Heart left ventricle (tissue), 13 donors: ENCODE results near the gene NLRC4.

Experiments
- POLR2A ChIP-seq, 2 donors: fragments of 450-650 bp; IDR thresholded peaks; one replicate each; pipeline ENCODE4 v1.6.1; 2017; ENCODE audit warnings: antibody characterized with exemption in 2 of 2, mild to moderate bottlenecking in 2 of 2, moderate library complexity in 2 of 2
- TF ChIP-seq, protein P1 (sequence below), 12 donors: fragments of 200-600 bp; sonication (generic) in 4 of 12; IDR thresholded peaks; one replicate each; pipeline versions ENCODE4 v1.5.0 to v1.8.0; 2018 to 2022; ENCODE audit warnings: antibody characterized with exemption in 12 of 12, mild to moderate bottlenecking in 5 of 12
- donor health status: ischemic (EF 13 %, LVEDD 7.1; RV severe dilation, severe dysfunction).
- donor health status: DM: no; HTN: yes; CAD: no.
- donor health status: DM: no; HTN: no; CAD: no.
- donor health status: ischemic (EF 25% LVEDD 6.9; RV normal size, moderate dysfunction).
- donor health status: ischemic (EF 25% LVEDD 5.7; RV mildly dilated, moderate dysfunction).
- donor health status: ischemic (EF 35%, LVEDD 5.7; RV mildly dilated, moderate dysfunction).
- donor health status: nonischemic (EF 11% LVEDD 7.7; RV severe dilation, severe dysfunction).
- donor health status: DM: yes; HTN: yes; CAD: no.
- donor health status: PGD.
- donor health status: ischemic (EF 29% LVEDD 5.4; RV normal size, mild dysfunction).
- donor health status: nonischemic (EF 23%, LVEDD 6.1; RV moderate dilation, normal function).

- TF ChIP-seq, protein P1, sequence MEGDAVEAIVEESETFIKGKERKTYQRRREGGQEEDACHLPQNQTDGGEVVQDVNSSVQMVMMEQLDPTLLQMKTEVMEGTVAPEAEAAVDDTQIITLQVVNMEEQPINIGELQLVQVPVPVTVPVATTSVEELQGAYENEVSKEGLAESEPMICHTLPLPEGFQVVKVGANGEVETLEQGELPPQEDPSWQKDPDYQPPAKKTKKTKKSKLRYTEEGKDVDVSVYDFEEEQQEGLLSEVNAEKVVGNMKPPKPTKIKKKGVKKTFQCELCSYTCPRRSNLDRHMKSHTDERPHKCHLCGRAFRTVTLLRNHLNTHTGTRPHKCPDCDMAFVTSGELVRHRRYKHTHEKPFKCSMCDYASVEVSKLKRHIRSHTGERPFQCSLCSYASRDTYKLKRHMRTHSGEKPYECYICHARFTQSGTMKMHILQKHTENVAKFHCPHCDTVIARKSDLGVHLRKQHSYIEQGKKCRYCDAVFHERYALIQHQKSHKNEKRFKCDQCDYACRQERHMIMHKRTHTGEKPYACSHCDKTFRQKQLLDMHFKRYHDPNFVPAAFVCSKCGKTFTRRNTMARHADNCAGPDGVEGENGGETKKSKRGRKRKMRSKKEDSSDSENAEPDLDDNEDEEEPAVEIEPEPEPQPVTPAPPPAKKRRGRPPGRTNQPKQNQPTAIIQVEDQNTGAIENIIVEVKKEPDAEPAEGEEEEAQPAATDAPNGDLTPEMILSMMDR (IDR thresholded peaks at IDR 0.05), result no peak
- TF ChIP-seq POLR2A (IDR thresholded peaks at IDR 0.05), result no peak
Measured at GRCh38 chr2:32229635-32230034, 35.1 kb downstream of the NLRC4 start.
